SH-SY5Y (cell line): Measurements from ENCODE around the gene MTUS2.

Experiments
- GATA2 ChIP-seq: IDR thresholded peaks from 2 replicates; pipeline ENCODE4 v1.6.1; 2011; ENCODE audit warnings: mild to moderate bottlenecking, low read depth, low read length
- GATA3 ChIP-seq: IDR thresholded peaks from 2 replicates; pipeline ENCODE4 v1.6.1; 2011; ENCODE audit warnings: low read depth, mild to moderate bottlenecking, low read length, moderate library complexity

GRCh38 chr13:29548722-29549121 is 728.6 kb downstream of the MTUS2 start:
- TF ChIP-seq GATA2 (no peak), GATA3 (no peak)
